Thoracic aorta (tissue), 2 donors: ENCODE data around the gene NLGN4X. TPM values are rescaled to one million over a fixed set of nuclear protein-coding genes. Genes with fewer than 3 reads are reported as not detected.

Experiments
- ATAC-seq: fragments of 150-250 bp; one replicate; pipeline ENCODE4 v1.8.0; 2017; ENCODE audit warnings: low read depth; ENCODE audit not compliant: insufficient number of reproducible peaks, low FRiP score
- DNase-seq: peaks from one replicate; pipeline ENCODE4 v3.0.0-alpha.2; 2020; ENCODE audit warnings: low spot score
- H3K27ac ChIP-seq, 2 donors: fragments of 200-600 bp; sonication (generic); 1 replicate in 1 of 2; 2 replicates in 1 of 2; pipeline ENCODE4 v1.5.1; 2016; ENCODE audit warnings: mild to moderate bottlenecking in 2 of 2, moderate library complexity in 2 of 2
- H3K27me3 ChIP-seq: fragments of 200-600 bp; sonication (generic); replicated peaks from 2 replicates; pipeline ENCODE4 v1.6.0; 2016; ENCODE audit warnings: mild to moderate bottlenecking; ENCODE audit not compliant: insufficient read depth
- H3K36me3 ChIP-seq: fragments of 200-600 bp; sonication (generic); one replicate; pipeline ENCODE4 v1.5.1; 2016
- H3K4me1 ChIP-seq, 2 donors: fragments of 200-600 bp; sonication (generic); 1 replicate in 1 of 2; 2 replicates in 1 of 2; pipeline versions ENCODE4 v1.5.1 to v1.6.0; 2016; ENCODE audit warnings: low read depth in 2 of 2, mild to moderate bottlenecking in 1 of 2; ENCODE audit not compliant: control insufficient read depth in 1 of 2
- H3K4me3 ChIP-seq: fragments of 200-600 bp; sonication (generic); 2 replicates; pipeline ENCODE4 v1.5.1; 2016; ENCODE audit warnings: mild to moderate bottlenecking
- H3K9me3 ChIP-seq: fragments of 200-600 bp; sonication (generic); 2 replicates; pipeline ENCODE4 v1.5.1; 2016
- CTCF ChIP-seq: fragments of 200-600 bp; sonication (generic); IDR thresholded peaks from one replicate; pipeline ENCODE4 v1.5.1; 2019; ENCODE audit warnings: antibody characterized with exemption
- total RNA-seq, 2 donors: library from RNA; depleted of rRNA; stranded (reverse); fragments of >200 nt; gene quantifications; one replicate each; pipeline versions ENCODE4 v1.1.0 to v1.2.3, GENCODE V29; 2016

NLGN4X gene
- total RNA-seq, 2 donors from 2014 or later = 0.95 to 2.7 TPM

GRCh38 chrX:5876984-5877596 lies 351.6 kb downstream of the NLGN4X start:
- no peak overlapping the region for H3K27ac ChIP-seq
- H3K27me3 ChIP-seq = no peaks in the 10 kb centered on the region
- H3K9me3 ChIP-seq = no peaks in the 10 kb centered on the region
- H3K36me3 ChIP-seq = no peaks in the 10 kb centered on the region
- ATAC-seq (no peak), DNase-seq (no peak)
- TF ChIP-seq CTCF = no peak
- no peak overlapping the region for H3K4me3 ChIP-seq
- H3K4me1 ChIP-seq = no peaks in the 10 kb centered on the region

- DNase-seq = no peak
- no peaks in the 10 kb centered on the region for H3K27me3 ChIP-seq
- no peaks in the 10 kb centered on the region for H3K9me3 ChIP-seq
- no peaks in the 10 kb centered on the region for H3K4me1 ChIP-seq
- no peak overlapping the region for H3K4me3 ChIP-seq
- H3K27ac ChIP-seq = no peak overlapping the region
- H3K36me3 ChIP-seq = no peaks in the 10 kb centered on the region
- no peak for TF ChIP-seq CTCF
- no peak for ATAC-seq
Observed at GRCh38 chrX:5870238-5870637, 358.4 kb downstream of the NLGN4X start.

GRCh38 chrX:5869786-5870185 lies 358.9 kb downstream of the NLGN4X start:
- DNase-seq = no peak
- no peak for TF ChIP-seq CTCF
- ATAC-seq = no peak
- Histone ChIP-seq H3K4me1 (no peaks in the 10 kb centered on the region), H3K9me3 (no peaks in the 10 kb centered on the region), H3K4me3 (no peak overlapping the region), H3K27me3 (no peaks in the 10 kb centered on the region), H3K36me3 (no peaks in the 10 kb centered on the region), H3K27ac (no peak overlapping the region)

GRCh38 chrX:5867778-5868177 lies 360.9 kb downstream of the NLGN4X start:
- no peak for TF ChIP-seq CTCF
- no peak overlapping the region for H3K27ac ChIP-seq
- H3K4me1 ChIP-seq = no peaks in the 10 kb centered on the region
- DNase-seq (no peak), ATAC-seq (no peak)
- no peaks in the 10 kb centered on the region for H3K36me3 ChIP-seq
- no peak overlapping the region for H3K4me3 ChIP-seq
- H3K9me3 ChIP-seq = no peaks in the 10 kb centered on the region
- no peaks in the 10 kb centered on the region for H3K27me3 ChIP-seq

GRCh38 chrX:5857232-5857631 lies 371.4 kb downstream of the NLGN4X start:
- no peak for DNase-seq
- H3K27ac ChIP-seq = no peak overlapping the region
- no peaks in the 10 kb centered on the region for H3K36me3 ChIP-seq
- H3K9me3 ChIP-seq = no peaks in the 10 kb centered on the region
- TF ChIP-seq CTCF = no peak
- no peak for ATAC-seq
- no peaks in the 10 kb centered on the region for H3K27me3 ChIP-seq
- no peaks in the 10 kb centered on the region for H3K4me1 ChIP-seq
- no peak overlapping the region for H3K4me3 ChIP-seq
